GM13977 (cell line): ENCODE measurements around the gene BICDL1.

Experiments used
- DNase-seq: peaks from one replicate; pipeline ENCODE4 v3.0.0; 2012; ENCODE audit warnings: low spot score
- in situ Hi-C: fragments of 300-500 bp; cut with MboI; formaldehyde crosslinking; loops from one replicate; pipeline ENCODE4 v1.12.0; 2022; ENCODE audit warnings: low sequenced_read_pairs, low pct_unique_long_range_greater_than_20kb, mixed read lengths, inconsistent platforms; ENCODE audit not compliant: unreplicated experiment
- TF ChIP-seq, protein P1 (sequence below): IDR thresholded peaks from 2 replicates; pipeline ENCODE4 v1.5.1; 2012; ENCODE audit warnings: mild to moderate bottlenecking, control low read depth; ENCODE audit not compliant: insufficient read depth; ENCODE audit errors: extremely low read depth, missing control alignments

BICDL1 gene

DNA sequence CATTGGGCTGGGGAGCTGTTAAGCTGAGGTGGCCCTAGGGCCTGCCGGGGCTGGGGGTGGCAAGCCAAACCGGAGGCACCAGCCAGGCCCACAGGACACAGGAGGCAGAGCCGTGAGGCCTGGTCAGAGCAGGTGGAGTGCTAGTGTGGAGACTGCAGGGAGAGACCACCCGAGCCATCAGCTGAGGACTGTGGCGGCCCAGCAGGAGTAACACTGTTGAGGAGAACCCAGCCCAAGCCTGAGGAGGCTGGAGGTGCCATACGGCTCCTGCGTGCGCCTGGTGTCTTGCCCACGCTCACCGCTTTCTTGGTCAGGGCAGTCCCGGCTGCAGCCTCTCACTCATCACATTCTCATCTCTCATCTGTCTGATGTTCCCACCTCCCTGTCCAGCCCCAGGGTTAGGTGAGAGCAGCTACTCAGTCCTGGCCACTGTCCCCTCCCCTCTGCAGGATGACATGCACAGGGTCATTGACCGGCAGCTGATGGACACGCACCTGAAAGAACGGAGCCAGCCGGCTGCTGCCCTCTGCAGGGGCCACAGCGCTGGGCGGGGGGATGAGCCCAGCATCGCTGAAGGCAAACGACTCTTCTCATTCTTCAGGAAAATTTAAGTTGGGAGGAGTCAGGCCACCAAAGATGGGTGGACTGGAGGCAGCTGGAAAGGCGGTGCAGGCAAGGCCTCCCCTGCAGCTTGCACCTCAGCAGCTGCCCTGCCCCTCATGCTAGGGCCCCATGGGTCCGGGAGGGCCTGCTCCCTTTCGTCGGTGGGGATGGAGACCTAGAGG is 103.7 kb downstream of the BICDL1 start:
- DNase-seq: no peak
- in situ Hi-C loops: loop anchor here (25.0 kb wide), 1 partner anchor 405 kb away; no protein-coding TSS in a partner anchor
- TF ChIP-seq, protein P1, sequence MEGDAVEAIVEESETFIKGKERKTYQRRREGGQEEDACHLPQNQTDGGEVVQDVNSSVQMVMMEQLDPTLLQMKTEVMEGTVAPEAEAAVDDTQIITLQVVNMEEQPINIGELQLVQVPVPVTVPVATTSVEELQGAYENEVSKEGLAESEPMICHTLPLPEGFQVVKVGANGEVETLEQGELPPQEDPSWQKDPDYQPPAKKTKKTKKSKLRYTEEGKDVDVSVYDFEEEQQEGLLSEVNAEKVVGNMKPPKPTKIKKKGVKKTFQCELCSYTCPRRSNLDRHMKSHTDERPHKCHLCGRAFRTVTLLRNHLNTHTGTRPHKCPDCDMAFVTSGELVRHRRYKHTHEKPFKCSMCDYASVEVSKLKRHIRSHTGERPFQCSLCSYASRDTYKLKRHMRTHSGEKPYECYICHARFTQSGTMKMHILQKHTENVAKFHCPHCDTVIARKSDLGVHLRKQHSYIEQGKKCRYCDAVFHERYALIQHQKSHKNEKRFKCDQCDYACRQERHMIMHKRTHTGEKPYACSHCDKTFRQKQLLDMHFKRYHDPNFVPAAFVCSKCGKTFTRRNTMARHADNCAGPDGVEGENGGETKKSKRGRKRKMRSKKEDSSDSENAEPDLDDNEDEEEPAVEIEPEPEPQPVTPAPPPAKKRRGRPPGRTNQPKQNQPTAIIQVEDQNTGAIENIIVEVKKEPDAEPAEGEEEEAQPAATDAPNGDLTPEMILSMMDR: no peak

- in situ Hi-C loops: loop anchor here (25.0 kb wide), 1 partner anchor 406 kb away; no protein-coding TSS in a partner anchor
- TF ChIP-seq, protein P1: no peak
- DNase-seq: peak; percentile 12
Observed at GRCh38 chr12:120093336-120093591, 104.2 kb downstream of the BICDL1 start.

DNA sequence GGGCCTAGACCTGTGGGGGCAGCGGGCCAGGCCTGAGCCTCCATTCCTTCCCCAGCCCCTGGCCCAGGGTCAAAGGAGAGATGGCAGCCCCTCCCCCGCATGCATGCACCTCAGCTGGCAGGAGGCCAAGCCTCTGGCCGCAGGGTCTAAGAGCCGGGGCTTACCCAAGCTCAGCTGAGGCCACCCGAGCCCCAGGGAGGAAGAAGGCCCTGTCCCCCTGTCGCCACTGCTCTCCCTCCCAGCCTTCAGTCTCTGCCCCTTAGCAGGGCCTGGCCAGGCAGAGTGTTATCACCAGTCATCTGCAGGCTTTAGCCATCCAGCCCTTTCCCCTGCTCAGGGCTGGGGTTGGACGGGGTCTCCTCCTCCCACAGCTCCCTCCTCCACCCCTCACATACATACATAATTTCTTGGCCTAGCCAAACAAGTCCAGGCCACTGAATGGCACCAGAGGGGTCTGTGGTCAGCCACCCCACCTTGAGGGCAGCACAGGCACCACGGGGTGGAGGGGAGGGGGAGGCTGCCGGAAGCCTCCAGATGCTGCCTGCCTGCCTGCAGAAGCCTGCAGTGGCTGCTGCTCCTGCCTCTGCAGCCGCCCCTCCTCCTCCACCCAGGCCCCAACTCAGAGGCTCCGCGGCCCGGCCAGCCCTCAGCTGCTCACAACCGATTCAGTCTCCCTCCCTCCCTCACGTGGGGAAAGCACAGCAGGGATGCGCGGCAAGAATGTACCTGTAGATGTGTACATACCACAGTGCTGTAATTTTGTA is 104.7 kb downstream of the BICDL1 start:
- in situ Hi-C loops: loop anchor here (25.0 kb wide), 1 partner anchor 406 kb away; no protein-coding TSS in a partner anchor
- DNase-seq: peak; percentile 35

GRCh38 chr12:120094485-120094884 is 105.4 kb downstream of the BICDL1 start:
- in situ Hi-C loops: loop anchor here (25.0 kb wide), 1 partner anchor 407 kb away; no protein-coding TSS in a partner anchor
- TF ChIP-seq, protein P1: no peak
- DNase-seq: peak; percentile 21

More for the DNA sequence above, 104.7 kb downstream of the BICDL1 start:
- TF ChIP-seq, protein P1: no peak

DNA sequence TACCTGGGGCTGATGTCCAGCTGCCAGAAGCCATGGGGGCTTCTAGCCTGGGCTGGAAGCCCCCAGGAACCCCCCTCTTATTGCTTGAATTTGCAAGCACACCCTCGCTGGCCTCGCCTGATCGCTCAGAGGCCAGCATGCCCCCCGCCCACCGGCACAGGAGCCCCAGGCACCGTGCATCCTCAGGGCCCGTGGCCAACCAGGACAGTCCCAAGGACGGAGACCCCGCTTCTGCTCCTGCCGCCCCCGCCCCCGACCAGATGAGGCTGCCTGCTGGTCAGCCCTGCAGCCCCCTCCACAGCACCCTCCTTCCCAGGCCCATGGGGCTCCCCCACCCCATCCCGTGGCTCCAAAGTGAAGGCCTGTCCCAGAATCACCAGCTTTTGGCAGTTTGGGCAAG is 106.3 kb downstream of the BICDL1 start:
- TF ChIP-seq, protein P1: no peak
- in situ Hi-C loops: loop anchor here (25.0 kb wide), 1 partner anchor 408 kb away; no protein-coding TSS in a partner anchor
- peak; percentile 17 for DNase-seq

DNA sequence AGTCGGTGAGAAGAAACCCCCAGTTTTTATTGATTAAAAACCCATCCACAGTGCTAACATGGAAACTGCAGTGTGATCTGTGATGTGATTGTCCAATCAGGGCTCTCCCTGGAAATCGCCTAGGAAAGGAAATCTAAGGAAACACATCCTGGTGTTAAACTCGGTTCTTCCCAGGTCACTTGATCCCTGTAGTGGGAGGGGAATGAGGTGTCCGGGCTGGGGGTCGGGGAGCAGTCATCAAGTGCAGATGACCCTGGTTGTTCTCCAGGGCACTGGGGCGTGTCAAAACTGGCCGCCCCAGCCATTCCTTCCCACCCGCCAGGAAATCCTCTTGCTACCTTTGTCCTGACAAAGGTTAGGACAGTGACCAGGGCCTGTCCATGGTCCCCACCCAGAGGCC is 106.7 kb downstream of the BICDL1 start:
- DNase-seq: peak; percentile 29
- in situ Hi-C loops: loop anchor here (25.0 kb wide), 1 partner anchor 408 kb away; no protein-coding TSS in a partner anchor
- TF ChIP-seq, protein P1: no peak
